KOPT-K1 (cell line): Measurements from ENCODE around the gene NRP1.

ENCODE experiments used
- H3K27ac ChIP-seq: fragments of 200-600 bp; sonication (generic); 2 replicates; pipeline ENCODE4 v1.5.1; 2016; ENCODE audit warnings: antibody characterized with exemption, mild to moderate bottlenecking, low read depth, low read length; ENCODE audit not compliant: poor library complexity, severe bottlenecking
- H3K36me3 ChIP-seq: fragments of 200-600 bp; sonication (generic); 2 replicates; pipeline ENCODE4 v1.5.1; 2017; ENCODE audit warnings: antibody characterized with exemption, mild to moderate bottlenecking, low read length, moderate library complexity; ENCODE audit not compliant: insufficient read depth
- H3K9me3 ChIP-seq: fragments of 200-600 bp; sonication (generic); 2 replicates; pipeline ENCODE4 v1.5.1; 2017; ENCODE audit warnings: antibody characterized with exemption, low read length, mild to moderate bottlenecking; ENCODE audit not compliant: insufficient read depth, poor library complexity, severe bottlenecking

The NRP1 gene

DNA sequence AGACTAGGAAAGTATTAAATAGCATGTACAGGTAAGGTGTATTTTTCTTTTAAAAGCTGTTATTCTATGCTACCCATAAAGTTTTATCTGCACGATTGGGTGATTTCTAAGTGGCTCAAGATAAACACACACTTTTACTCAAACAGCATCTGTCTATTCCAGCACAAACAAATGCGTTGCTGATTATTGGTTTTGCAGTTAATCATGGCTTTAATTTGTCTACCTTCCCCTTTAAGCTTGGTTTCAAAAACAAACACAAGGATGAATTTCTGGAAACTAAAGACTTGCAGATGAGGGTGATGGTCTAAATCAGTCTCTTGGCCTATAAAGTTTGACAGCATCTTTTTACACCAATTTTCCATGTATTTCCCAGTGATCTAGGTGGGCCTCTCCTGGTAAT lies 94.2 kb downstream of the NRP1 start:
- Histone ChIP-seq H3K9me3 (no peaks in the 10 kb centered on the region), H3K27ac (no peak overlapping the region), H3K36me3 (no peaks in the 10 kb centered on the region)

DNA sequence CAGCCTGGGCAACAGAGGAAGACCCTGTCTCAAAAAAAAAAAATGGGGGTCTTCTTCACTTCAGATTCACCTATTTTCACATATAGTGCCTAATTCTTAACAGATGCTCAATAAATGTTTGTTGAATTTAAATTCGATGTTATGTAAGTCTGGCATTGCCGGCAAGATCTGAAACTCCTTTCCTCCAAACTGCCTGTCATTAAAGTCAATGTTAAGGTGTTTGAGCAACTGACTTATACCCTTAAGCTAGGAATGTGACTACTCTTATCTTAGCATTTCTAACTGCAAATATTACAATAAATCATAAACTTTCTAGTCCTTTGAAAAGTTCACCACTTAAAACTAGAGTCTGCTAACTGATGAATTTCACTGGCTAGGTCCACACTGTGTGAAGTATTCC lies 95.2 kb downstream of the NRP1 start:
- Histone ChIP-seq H3K27ac (no peak overlapping the region), H3K36me3 (no peaks in the 10 kb centered on the region), H3K9me3 (no peaks in the 10 kb centered on the region)

DNA sequence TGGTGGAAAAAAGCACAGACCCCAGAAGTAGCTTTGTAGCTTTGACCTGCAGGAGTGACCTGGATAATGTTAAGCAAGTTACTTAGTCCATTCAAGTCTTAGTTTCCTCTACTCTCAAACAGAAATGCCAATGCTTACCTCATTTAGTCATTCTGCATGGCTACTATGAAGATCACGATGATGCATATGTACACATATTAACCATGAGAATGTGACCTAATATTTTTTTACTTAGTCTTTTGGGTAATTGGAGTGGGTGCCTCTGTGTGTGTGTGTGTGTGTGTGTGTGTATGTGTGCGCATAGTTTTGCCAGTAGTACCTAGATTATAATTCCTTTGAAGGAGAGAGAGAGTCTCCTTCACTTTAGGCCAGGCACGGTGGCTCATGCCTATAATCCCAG lies 95.8 kb downstream of the NRP1 start:
- H3K36me3 ChIP-seq = no peaks in the 10 kb centered on the region
- H3K27ac ChIP-seq = no peak overlapping the region
- no peaks in the 10 kb centered on the region for H3K9me3 ChIP-seq

DNA sequence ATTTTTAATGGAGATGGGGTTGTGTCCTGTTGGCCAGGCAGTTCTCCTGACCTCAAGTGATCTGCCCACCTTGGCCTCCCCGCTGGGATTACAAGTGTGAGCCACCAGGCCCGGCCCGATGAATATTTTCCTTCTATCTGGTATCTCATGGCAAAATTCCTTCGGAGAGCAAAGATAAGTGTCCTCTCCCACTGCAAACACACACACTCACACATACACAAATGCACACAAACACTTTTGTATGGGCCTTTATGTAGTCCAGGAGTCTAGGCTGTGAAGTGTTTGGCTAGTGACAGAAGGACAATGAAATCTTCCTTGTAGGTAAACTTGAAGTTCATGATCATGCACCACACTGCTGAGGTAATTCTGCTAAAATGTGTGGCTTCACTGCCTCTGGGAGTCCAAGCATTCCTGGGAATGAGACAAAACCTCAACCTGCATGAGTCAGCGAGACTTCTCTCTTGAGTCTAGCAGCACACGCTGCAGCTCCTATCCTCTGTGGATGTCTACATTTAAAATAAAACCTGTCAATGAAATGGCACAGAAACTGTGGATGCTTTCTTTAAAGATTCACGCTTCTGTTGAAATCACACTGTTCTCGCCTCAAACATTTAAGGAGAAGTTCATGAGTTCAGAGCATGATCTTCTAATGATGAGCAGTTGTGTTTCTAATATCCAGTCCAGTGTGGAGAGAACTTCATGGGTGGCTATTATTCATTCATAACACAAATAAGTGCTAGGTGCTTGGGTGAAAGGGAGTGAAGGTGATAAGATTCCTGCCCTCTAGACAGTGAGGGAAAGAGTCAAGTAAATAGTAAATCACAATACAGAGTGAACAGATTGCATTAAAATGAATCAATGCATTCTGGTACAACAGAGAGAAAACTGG lies 96.5 kb downstream of the NRP1 start:
- H3K27ac ChIP-seq = no peak overlapping the region
- H3K36me3 ChIP-seq = no peaks in the 10 kb centered on the region
- no peaks in the 10 kb centered on the region for H3K9me3 ChIP-seq

DNA sequence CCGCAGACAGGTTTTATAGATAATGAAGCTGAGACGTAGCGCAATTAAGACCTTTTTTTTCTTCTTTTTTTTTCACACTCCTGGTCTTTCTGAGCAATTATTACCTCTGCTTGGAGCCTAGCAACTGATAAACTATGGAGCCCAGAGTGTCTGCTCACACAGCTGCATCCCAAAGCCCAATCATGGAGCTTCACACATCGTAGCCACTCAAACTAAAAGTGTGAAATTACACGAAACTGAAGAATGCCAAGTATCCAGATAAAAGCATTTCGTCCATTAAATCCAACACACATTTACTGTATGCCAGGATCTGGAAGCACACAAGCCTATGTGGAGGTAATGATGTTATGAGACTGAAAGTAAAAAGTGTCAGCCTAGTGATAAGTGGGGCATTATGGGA lies 97.6 kb downstream of the NRP1 start:
- Histone ChIP-seq H3K9me3 (no peaks in the 10 kb centered on the region), H3K36me3 (no peaks in the 10 kb centered on the region), H3K27ac (no peak overlapping the region)

DNA sequence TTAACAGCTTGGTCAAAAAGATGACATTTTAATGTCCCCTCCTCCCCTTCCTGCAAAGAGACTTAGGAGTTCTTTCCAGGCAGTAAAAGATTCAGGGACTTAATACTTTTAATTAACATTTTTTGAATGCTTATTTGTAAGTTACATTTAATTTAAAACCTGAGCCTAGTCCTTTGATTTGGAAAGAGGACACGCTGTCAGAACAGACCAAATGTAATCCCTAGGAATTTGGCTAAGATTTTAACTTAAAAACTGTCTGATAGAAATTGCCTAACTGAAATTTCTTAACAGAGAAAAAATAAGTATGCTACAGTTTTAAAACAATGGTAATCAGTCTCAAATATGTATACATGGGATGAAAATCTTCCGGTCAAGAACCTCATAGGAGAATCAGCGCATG lies 98.5 kb downstream of the NRP1 start:
- Histone ChIP-seq H3K27ac (no peak overlapping the region), H3K9me3 (no peaks in the 10 kb centered on the region), H3K36me3 (no peaks in the 10 kb centered on the region)

DNA sequence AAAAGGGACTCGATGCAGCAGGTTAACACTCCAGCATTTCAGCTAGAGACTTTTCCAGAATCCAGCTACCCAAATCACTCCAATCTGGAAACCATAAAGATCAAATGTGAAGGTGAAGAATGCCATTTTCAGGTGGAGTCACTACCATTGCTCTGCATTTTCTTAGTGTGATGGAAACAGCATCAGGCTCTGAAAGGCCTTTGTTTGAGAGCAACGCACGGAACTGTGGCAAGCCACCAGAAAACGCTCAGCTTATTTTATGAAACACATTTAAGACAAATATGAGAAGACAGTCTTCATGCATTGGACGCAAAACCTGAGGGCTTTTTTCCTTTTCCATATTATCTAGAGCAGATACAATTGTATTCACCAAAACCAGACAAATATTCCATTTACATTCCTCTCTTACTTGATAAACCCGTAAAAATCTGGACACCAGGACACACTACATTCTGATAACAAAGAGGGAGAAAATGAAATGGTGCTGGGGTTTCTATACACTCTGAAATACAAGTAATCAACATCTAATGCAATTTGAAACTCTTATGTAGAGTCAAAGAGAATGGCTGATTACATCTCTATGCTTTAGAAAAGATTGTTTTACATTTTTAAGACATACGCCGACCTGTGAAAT lies 99.1 kb downstream of the NRP1 start:
- H3K27ac ChIP-seq = no peak overlapping the region
- no peaks in the 10 kb centered on the region for H3K9me3 ChIP-seq
- no peaks in the 10 kb centered on the region for H3K36me3 ChIP-seq

DNA sequence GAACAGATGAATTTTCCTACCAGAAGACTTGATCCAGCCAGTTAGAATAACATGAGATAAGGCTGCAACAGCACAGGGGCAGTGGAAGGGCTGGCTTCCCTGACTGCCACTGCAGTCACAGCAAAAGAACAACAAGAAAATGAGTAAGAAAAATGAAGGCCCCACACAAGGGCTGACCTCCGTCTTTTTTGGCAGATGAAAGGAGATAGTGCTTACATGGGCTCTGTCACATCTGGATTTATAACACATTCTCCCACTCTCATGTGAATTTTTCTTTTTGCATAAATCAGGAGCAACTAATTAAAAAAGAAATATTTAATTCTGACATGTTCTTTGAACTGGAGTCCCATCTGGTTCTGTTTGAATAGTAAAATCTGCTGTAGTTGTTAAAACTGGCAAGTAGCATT lies 99.6 kb downstream of the NRP1 start:
- Histone ChIP-seq H3K27ac (no peak overlapping the region), H3K36me3 (no peaks in the 10 kb centered on the region), H3K9me3 (no peaks in the 10 kb centered on the region)

DNA sequence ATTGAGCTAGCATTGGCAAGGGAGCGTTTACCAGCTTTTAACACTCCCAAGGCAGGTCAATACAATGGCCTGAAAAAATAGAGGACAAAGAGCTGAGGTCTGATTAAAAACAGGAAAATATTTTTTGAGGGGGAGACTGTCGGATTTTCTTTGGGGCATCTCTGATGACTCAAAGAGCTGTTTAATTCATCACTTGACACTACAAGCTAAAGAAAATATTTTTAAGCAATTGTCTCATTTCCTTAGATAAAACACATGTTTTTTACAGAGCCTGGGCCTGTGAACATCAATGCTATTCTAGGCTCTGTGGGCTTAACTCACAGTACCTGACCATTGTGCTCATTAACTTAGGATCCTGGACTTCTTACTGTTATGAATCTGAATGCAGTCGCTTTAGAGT lies 100.8 kb downstream of the NRP1 start:
- Histone ChIP-seq H3K9me3 (no peaks in the 10 kb centered on the region), H3K36me3 (no peaks in the 10 kb centered on the region), H3K27ac (no peak overlapping the region)

DNA sequence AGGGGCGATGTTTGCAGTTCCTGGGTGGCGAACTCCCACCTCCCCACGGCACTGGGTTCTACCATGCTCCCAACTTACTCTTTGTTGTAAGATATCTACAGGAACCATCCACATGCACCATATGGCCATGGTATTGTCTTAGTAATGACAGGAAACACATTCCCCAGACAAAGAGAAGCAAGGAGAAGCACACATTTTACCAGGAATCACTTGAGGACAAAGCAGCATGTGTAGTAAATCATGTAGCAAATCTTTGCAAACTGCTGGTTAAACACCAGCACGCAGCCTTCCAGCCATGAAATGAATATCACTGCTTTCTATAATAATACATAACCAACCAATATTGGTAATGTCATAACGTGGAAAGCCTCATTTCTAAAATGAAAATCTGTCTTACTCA lies 101.2 kb downstream of the NRP1 start:
- Histone ChIP-seq H3K36me3 (no peaks in the 10 kb centered on the region), H3K27ac (no peak overlapping the region), H3K9me3 (no peaks in the 10 kb centered on the region)

DNA sequence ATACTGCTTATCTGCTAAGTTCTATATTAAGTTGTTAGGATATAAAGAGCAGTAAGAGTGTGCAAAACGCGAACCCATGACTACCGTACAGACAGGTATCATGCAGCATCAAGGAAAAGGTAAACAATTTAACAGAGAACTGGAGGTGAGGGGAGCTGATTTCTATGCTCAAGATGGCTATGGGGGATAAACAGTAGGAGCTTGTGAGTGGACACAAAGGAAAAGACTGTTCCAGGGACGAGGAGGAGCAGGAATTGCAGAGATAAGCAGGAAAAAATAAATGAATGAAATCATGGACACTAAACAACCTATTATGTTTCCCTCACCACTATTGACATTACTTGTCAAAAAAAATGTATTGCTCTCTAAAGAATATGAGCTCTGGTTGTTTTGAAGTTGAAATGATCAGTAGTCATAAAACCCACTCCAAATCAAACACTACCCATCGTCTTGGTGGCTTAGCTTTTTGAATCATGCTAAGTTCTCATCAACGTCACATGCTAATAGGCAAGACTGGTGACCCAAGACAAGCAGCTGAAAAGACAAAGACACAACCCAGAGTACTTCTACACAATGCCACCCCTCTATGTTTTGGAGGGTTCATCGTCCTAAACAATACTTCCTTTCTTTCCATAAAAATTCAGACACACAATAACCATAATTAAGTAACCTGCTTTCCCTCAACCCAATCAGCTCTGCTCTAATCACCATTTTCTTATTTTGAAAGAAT lies 102.7 kb downstream of the NRP1 start:
- Histone ChIP-seq H3K27ac (no peak overlapping the region), H3K36me3 (no peaks in the 10 kb centered on the region), H3K9me3 (no peaks in the 10 kb centered on the region)

DNA sequence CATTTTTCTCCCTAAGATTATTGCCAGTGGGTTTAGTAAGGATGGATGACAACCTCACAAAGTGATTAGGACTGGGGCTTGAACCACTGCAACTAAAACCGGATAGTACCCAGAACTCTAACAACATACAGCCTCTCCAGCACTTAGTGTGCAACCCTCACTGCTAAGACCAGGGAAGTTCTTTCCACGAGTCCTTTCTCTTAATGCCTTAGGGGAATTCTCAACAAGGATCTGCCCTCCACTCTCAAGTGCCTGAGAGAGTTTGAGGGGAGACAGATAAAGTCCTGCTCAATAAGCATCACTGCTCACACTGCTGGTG lies 104.6 kb downstream of the NRP1 start:
- Histone ChIP-seq H3K27ac (no peak overlapping the region), H3K36me3 (no peaks in the 10 kb centered on the region), H3K9me3 (no peaks in the 10 kb centered on the region)

DNA sequence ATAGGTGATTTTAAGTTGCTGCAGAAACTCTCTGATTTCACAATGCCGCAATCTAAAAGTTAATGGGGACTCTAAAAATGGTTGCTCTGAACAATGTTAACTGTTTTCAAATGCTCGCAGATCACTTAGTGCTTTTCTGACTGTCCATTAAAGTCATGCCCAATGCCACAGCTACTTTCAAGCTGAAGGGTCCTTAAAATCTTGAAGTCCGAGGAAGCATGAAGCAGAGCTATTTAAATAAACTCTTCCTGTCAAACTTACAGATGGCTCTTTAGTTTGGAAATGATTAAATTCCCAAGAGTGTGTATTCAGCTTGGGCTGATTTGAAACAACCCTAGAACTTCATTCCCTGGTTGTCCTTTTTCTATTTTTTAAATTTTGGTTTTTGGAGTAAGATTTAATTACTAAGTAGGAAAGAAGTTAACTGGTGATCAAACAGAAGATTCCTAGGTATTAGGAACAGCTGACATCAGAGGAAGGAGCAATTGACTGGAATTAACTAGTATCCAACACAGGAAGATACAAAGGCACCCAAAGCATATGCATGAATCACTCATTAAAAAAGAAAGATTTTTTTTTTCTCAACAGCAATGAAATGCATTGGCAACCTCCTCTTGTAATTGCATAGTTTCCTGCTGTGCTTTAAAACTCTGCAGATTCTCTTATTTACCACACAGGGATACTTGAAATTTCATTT lies 105.1 kb downstream of the NRP1 start:
- H3K27ac ChIP-seq = no peak overlapping the region
- no peaks in the 10 kb centered on the region for H3K9me3 ChIP-seq
- no peaks in the 10 kb centered on the region for H3K36me3 ChIP-seq

DNA sequence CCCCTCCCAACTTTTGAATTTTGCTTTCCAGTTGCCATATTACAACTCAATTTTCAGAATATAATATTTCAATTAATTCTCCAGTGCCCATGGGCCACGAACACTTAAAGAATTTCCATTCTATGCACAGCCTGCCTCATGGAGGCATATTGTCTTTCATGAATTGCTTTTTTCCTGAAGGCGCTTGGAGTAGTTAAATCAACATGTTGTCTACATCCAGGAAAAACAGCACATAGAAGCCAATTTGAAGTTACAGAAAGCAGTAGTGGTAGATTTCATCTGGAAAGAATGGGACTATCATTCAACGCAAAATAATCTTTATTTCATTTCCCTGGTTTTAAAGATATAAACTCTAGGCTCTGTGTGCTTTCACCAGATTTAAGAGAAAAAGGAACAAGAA lies 106.0 kb downstream of the NRP1 start:
- H3K27ac ChIP-seq = no peak overlapping the region
- no peaks in the 10 kb centered on the region for H3K36me3 ChIP-seq
- H3K9me3 ChIP-seq = no peaks in the 10 kb centered on the region

DNA sequence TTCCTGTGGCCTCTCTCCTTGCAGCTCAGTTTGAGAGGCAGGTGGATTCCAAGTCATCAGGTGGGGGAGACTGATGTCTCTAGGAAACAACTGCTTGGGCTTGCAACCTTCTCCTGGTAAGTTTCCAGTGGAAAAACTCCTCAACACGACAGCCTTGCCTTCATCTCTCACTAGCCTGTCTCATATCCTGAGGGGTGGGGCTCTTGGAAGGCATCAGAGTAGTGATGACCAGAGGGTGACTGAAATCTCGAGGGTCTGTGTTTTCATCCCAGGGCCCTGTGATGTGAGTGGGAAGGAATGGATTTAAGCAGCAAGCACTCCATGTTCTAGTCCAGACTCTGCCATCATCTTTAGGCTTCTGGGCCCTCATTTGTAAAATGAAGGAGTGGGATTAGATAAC lies 107.0 kb downstream of the NRP1 start:
- Histone ChIP-seq H3K27ac (no peak overlapping the region), H3K36me3 (no peaks in the 10 kb centered on the region), H3K9me3 (no peaks in the 10 kb centered on the region)
